Thoracic aorta (tissue), 2 donors: ENCODE measurements around the gene PRLR. TPM values are rescaled to one million over a fixed set of nuclear protein-coding genes. Genes with fewer than 3 reads are reported as not detected.

Experiments
- ATAC-seq: fragments of 150-250 bp; one replicate; pipeline ENCODE4 v1.8.0; 2017; ENCODE audit warnings: low read depth; ENCODE audit not compliant: insufficient number of reproducible peaks, low FRiP score
- DNase-seq: peaks from one replicate; pipeline ENCODE4 v3.0.0-alpha.2; 2020; ENCODE audit warnings: low spot score
- H3K27ac ChIP-seq, 2 donors: fragments of 200-600 bp; sonication (generic); 1 replicate in 1 of 2; 2 replicates in 1 of 2; pipeline ENCODE4 v1.5.1; 2016; ENCODE audit warnings: mild to moderate bottlenecking in 2 of 2, moderate library complexity in 2 of 2
- H3K27me3 ChIP-seq: fragments of 200-600 bp; sonication (generic); replicated peaks from 2 replicates; pipeline ENCODE4 v1.6.0; 2016; ENCODE audit warnings: mild to moderate bottlenecking; ENCODE audit not compliant: insufficient read depth
- H3K36me3 ChIP-seq: fragments of 200-600 bp; sonication (generic); one replicate; pipeline ENCODE4 v1.5.1; 2016
- H3K4me1 ChIP-seq, 2 donors: fragments of 200-600 bp; sonication (generic); 1 replicate in 1 of 2; 2 replicates in 1 of 2; pipeline versions ENCODE4 v1.5.1 to v1.6.0; 2016; ENCODE audit warnings: low read depth in 2 of 2, mild to moderate bottlenecking in 1 of 2; ENCODE audit not compliant: control insufficient read depth in 1 of 2
- H3K4me3 ChIP-seq: fragments of 200-600 bp; sonication (generic); 2 replicates; pipeline ENCODE4 v1.5.1; 2016; ENCODE audit warnings: mild to moderate bottlenecking
- H3K9me3 ChIP-seq: fragments of 200-600 bp; sonication (generic); 2 replicates; pipeline ENCODE4 v1.5.1; 2016
- CTCF ChIP-seq: fragments of 200-600 bp; sonication (generic); IDR thresholded peaks from one replicate; pipeline ENCODE4 v1.5.1; 2019; ENCODE audit warnings: antibody characterized with exemption
- total RNA-seq, 2 donors: library from RNA; depleted of rRNA; stranded (reverse); fragments of >200 nt; gene quantifications; one replicate each; pipeline versions ENCODE4 v1.1.0 to v1.2.3, GENCODE V29; 2016

The PRLR gene
- total RNA-seq, 2 donors from 2014 or later, result 0.71 to 2.6 TPM

GRCh38 chr5:35153375-35153932, 76.8 kb downstream of the PRLR start:
- Histone ChIP-seq H3K36me3 (no peaks in the 10 kb centered on the region), H3K27me3 (no peaks in the 10 kb centered on the region), H3K4me1 (no peaks in the 10 kb centered on the region), H3K9me3 (no peaks in the 10 kb centered on the region), H3K27ac (no peak overlapping the region), H3K4me3 (no peak overlapping the region)
- DNase-seq (no peak), ATAC-seq (no peak)
- no peak for TF ChIP-seq CTCF

GRCh38 chr5:35152733-35153132, 77.6 kb downstream of the PRLR start:
- DNase-seq, result no peak
- no peaks in the 10 kb centered on the region for H3K9me3 ChIP-seq
- no peak overlapping the region for H3K4me3 ChIP-seq
- no peak for TF ChIP-seq CTCF
- ATAC-seq, result no peak
- H3K27me3 ChIP-seq, result no peaks in the 10 kb centered on the region
- no peaks in the 10 kb centered on the region for H3K36me3 ChIP-seq
- no peaks in the 10 kb centered on the region for H3K4me1 ChIP-seq
- H3K27ac ChIP-seq, result no peak overlapping the region

- Histone ChIP-seq H3K27me3 (no peaks in the 10 kb centered on the region), H3K36me3 (no peaks in the 10 kb centered on the region), H3K9me3 (no peaks in the 10 kb centered on the region), H3K4me1 (no peaks in the 10 kb centered on the region), H3K27ac (no peak overlapping the region), H3K4me3 (no peak overlapping the region)
- DNase-seq (no peak), ATAC-seq (no peak)
- TF ChIP-seq CTCF, result no peak
These were observed 79.0 kb downstream of the PRLR start for GRCh38 chr5:35151146-35151920.

- Histone ChIP-seq H3K27ac (no peak overlapping the region), H3K36me3 (no peaks in the 10 kb centered on the region), H3K27me3 (no peaks in the 10 kb centered on the region), H3K9me3 (no peaks in the 10 kb centered on the region), H3K4me3 (no peak overlapping the region), H3K4me1 (no peaks in the 10 kb centered on the region)
- DNase-seq, result no peak
- no peak for ATAC-seq
- TF ChIP-seq CTCF, result no peak
These were observed 81.2 kb downstream of the PRLR start for GRCh38 chr5:35149041-35149440.

GRCh38 chr5:35146406-35146805, 83.9 kb downstream of the PRLR start:
- no peaks in the 10 kb centered on the region for H3K9me3 ChIP-seq
- no peak for TF ChIP-seq CTCF
- DNase-seq (no peak), ATAC-seq (no peak)
- no peaks in the 10 kb centered on the region for H3K36me3 ChIP-seq
- no peaks in the 10 kb centered on the region for H3K27me3 ChIP-seq
- H3K4me1 ChIP-seq, result no peaks in the 10 kb centered on the region
- no peak overlapping the region for H3K4me3 ChIP-seq
- no peak overlapping the region for H3K27ac ChIP-seq
